GM23248 (cell line): ENCODE data around the gene PTPRT.

ENCODE experiments used
- EZH2 ChIP-seq: fragments of 200-600 bp; sonication (generic); IDR thresholded peaks from 2 replicates; pipeline ENCODE4 v1.6.1; 2018; ENCODE audit warnings: antibody characterized with exemption, mild to moderate bottlenecking; ENCODE audit not compliant: insufficient read depth, poor library complexity, severe bottlenecking
- EZH2phosphoT487 ChIP-seq: fragments of 200-600 bp; sonication (generic); IDR thresholded peaks from 2 replicates; pipeline ENCODE4 v1.6.1; 2018; ENCODE audit warnings: antibody characterized with exemption, moderate library complexity, mild to moderate bottlenecking, low read depth; ENCODE audit not compliant: insufficient read depth

DNA sequence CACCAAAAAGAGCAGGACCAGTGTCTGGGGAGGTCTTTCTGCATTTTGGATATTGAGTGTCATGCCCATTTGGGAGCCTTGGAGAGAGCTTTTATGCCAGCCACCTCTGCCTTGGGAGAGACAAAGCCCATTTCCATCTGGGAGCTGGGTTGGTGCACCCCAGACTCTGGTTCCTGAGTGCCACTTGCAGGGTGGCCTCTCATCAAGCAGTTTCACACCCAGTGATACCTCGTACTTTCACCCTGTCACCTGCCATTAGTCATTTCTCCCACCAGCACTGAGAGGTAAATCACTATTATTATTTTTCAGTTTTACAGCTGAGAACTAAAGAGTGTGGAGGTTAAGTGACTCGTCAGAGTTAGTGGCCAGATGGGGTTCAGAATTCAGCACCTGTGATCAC is 94.7 kb downstream of the PTPRT start:
- no peak for TF ChIP-seq EZH2
- no peak for TF ChIP-seq EZH2phosphoT487
